IMR-90 (cell line): ENCODE results near the gene NCKAP5.

ENCODE experiments used
- ELK1 ChIP-seq: fragments of 150-350 bp; IDR thresholded peaks from 2 replicates; pipeline ENCODE4 v1.6.1; 2016; ENCODE audit warnings: low read depth, mild to moderate bottlenecking, low read length, moderate library complexity, borderline replicate concordance
- MXI1 ChIP-seq: IDR thresholded peaks from 2 replicates; pipeline ENCODE4 v1.6.1; 2012; ENCODE audit warnings: low read depth, mild to moderate bottlenecking, low read length, moderate library complexity, borderline replicate concordance
- POLR2A ChIP-seq: IDR thresholded peaks from 2 replicates; pipeline ENCODE4 v1.6.1; 2012; ENCODE audit warnings: mild to moderate bottlenecking, low read depth, low read length
- TF ChIP-seq, protein P1 (sequence below): conservative IDR thresholded peaks from 2 replicates; pipeline ENCODE4 v1.5.1; 2012; ENCODE audit warnings: mild to moderate bottlenecking, low read depth, low read length, improper control_type of control experiment

GRCh38 chr2:133483181-133483580, 85.1 kb downstream of the NCKAP5 start:
- TF ChIP-seq, protein P1, sequence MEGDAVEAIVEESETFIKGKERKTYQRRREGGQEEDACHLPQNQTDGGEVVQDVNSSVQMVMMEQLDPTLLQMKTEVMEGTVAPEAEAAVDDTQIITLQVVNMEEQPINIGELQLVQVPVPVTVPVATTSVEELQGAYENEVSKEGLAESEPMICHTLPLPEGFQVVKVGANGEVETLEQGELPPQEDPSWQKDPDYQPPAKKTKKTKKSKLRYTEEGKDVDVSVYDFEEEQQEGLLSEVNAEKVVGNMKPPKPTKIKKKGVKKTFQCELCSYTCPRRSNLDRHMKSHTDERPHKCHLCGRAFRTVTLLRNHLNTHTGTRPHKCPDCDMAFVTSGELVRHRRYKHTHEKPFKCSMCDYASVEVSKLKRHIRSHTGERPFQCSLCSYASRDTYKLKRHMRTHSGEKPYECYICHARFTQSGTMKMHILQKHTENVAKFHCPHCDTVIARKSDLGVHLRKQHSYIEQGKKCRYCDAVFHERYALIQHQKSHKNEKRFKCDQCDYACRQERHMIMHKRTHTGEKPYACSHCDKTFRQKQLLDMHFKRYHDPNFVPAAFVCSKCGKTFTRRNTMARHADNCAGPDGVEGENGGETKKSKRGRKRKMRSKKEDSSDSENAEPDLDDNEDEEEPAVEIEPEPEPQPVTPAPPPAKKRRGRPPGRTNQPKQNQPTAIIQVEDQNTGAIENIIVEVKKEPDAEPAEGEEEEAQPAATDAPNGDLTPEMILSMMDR: no peak
- TF ChIP-seq POLR2A (no peak), ELK1 (no peak), MXI1 (no peak)
